HG03060 (cell line): ENCODE results near the gene KRTAP10-10.
"Not testable (repeated sequence)": the region's sequence is repeated elsewhere in the genome, so short reads cannot be mapped to it uniquely, and the experiment has no call there.

Experiments used
- ATAC-seq: cut with Tn5 transposase; IDR thresholded peaks from one replicate; pipeline ENCODE4 v1.9.1; 2021; ENCODE audit warnings: low read depth, moderate number of reproducible peaks; ENCODE audit not compliant: unreplicated experiment

The KRTAP10-10 gene

DNA sequence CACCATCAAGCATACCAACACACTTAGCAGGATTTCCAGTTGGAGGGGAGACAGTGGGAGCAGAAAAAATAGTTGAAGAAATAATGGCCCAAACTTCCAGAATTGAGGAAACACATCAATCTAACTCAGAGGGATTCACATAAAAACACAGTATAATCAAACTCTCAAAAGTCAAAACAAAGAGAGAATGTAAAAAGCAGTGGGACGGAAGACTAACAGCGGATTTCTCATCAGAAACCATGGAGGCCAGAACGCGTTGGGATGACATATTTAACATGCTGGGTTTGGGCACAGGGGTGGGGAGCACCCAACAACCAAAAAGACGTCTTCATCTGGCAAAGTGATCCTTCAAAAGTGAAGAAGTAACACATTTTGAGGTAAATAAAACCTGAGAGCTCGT is 17.3 kb upstream of the KRTAP10-10 start:
- no peak for ATAC-seq

DNA sequence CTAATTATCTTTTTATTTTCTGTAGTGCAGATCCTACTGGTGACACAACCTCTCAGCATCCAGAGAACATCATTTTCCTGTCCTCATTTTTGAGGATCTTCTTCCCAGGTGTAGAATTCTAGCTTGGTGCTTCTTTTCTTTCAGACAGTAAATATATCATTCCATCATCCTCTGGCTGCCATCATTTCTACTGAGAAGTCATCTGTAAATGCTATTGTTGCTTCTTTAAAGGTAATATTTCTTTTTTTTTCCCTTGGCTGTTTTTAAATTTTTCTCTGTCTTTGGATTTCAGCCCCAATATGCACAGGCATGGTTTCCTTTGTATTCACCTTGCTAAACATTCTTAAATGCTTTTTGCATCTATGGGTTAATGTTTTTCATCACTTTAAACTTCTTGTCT is 13.6 kb upstream of the KRTAP10-10 start:
- no peak for ATAC-seq

DNA sequence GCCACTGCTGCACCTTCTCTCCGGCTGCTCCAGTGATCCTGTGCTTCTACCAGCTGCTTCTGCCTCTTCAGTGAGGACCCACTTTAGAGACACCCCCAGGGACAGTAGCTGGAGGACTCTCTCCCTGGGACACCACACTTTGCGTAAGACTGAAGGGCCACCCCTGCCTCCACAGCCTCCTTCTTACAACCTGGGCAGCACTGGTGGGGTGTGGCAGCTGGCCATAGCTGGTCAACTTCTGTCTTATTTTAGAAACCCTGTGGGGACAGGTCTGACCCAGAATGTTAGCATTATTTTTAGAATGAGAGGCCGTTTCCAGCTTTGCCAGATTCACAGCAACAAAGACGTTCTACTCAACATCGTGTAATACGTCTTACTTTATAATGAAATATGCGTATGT is 11.4 kb upstream of the KRTAP10-10 start:
- ATAC-seq: no peak

DNA sequence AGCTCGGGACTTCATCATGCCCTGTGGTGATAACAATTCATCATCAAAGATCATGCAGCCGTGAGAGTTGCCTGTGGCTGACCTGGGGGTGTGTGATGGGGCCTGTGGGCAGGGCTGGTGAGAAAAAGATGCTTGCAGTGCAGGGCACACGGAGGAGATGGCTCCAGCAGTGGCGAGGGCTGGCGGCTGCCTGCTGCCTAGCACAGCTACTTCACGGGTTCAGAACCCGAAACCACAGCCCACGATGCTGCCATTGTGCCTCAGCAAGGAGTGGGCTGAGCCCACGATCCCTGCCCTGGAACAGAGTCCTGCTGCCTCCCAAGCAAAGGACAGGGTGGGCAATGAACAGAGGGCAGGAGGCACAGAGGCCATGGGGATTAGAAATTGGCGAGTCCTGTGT is 10.9 kb upstream of the KRTAP10-10 start:
- no peak for ATAC-seq

DNA sequence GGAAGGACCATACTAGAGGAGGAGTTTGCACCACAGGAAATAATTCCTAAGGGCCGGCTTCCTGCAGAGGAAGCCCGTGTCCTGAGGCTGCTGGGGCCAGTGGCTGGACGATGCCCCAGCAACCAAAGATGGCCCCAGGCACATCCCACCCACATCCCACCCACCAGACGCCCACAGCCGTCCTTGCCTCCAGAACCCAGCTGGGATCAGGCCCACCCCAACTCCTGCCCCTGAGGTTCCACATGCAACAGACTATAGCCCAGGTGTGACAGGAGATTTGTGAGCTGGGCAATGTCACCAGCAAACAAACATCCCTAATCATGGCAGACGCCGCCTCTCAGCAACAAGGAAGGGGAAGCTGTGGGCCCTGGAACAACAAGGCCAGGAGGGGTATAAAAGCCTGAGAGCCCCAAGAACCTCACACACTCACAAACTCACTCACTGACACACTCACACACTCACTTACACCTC is 10.4 kb upstream of the KRTAP10-10 start, which contains the start of gene KRTAP10-9:
KRTAP10-9 (plus strand) TSS at position 421 of the 471 bp plus-strand sequence. CDS start 79 bp downstream, outside the sequence.
- no peak for ATAC-seq

DNA sequence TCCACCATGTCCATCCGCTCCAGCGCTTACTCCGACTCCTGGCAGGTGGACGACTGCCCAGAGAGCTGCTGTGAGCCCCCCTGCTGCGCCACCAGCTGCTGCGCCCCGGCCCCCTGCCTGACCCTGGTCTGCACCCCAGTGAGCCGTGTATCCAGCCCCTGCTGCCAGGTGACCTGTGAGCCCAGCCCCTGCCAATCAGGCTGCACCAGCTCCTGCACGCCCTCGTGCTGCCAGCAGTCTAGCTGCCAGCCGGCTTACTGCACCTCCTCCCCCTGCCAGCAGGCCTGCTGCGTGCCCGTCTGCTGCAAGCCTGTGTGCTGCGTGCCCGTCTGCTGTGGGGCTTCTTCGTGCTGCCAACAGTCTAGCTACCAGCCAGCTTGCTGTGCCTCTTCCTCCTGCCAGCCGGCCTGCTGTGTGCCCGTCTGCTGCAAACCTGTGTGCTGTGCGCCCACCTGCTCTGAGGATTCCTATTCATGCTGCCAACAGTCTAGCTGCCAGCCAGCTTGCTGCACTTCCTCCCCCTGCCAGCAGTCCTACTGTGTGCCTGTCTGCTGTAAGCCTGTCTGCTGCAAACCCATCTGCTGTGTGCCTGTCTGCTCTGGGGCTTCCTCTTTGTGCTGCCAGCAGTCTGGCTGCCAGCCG is 9.9 kb upstream of the KRTAP10-10 start:
- not testable (repeated sequence) for ATAC-seq

DNA sequence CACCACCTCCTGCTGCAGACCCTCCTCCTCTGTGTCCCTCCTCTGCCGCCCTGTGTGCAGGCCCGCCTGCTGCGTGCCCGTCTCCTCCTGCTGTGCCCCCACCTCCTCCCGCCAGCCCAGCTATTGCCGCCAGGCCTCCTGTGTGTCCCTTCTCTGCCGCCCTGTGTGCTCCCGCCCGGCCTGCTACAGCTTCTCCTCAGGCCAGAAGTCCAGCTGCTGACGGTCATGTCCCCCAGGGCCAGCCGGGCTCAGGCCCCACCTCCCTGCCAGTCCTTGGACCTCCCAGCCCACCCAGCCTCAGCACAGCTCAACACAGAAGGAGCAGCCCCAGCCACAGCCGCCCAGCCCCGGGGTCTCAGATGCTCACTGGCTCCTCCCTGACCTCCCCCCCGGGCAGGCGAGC is 9.3 kb upstream of the KRTAP10-10 start:
- ATAC-seq: not testable (repeated sequence)

DNA sequence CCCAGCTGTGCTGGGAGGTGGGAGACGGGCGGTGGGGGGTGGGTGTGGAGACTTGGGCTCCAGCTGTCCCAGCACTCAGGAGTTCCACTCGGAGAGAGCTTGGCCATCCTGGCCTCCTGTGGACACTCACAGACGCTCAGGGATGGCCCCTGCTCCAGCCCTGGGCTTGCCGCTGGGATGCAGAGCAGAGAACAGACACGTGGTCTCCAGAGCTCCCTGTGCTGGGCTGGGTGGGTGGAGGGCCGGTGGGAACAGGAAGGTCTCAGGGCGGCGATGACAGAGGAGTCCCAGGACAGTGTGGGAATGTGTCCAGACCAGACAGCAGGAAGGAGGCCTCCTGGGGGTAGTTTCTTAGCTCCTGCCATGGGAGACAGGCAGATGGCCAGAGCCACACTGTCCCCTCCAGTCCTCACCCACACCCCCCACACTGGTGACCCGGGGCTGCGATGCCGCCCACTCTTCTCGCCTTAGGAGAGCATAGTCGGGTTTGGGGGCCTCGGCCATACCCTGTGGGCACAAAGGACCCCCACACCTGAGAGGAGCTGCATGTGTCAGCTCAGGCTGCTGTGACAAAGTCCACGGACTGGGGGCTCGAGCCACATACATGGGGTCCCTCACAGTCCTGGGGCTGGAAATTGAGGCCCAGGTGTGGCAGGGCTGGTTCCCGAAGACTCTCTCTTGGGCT is 8.3 kb upstream of the KRTAP10-10 start:
- no peak for ATAC-seq

DNA sequence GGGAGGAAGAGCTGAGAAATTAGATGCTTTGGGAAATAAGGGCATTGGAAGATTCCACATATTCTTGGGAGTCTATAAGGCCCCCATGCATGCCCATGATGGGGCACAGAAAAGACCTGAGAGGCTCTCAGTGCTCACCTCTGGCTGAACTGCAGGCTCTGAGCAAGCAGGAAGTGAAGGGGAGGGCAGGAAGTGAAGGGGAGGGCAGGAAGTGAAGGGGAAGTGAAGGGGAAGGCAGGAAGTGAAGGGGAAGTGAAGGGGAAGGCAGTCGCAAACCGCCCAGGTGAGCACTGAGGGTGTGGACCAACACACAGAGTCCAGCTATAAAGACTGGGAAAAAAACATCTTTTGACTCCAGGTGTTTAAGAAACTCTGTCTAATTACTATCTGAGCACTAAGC is 6.7 kb upstream of the KRTAP10-10 start:
- ATAC-seq: no peak

DNA sequence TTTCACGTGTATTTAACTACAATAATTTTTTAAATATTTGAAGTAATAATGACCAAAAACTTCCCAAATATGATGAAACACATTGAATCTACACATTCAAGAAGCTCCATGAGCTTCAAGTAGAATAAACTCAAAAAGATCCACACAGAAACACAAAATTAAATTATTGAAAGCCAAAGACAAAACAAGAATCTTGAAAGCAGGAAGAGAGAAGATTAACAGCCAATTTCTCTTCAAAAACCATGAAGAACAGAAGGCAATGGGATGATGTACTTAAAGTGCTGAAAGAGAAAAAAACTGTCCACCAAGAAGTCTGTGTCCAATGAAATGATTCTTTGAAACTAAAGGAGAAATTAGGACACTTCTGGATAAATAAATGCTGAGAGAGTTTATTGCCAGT is 5.1 kb upstream of the KRTAP10-10 start:
- no peak for ATAC-seq

DNA sequence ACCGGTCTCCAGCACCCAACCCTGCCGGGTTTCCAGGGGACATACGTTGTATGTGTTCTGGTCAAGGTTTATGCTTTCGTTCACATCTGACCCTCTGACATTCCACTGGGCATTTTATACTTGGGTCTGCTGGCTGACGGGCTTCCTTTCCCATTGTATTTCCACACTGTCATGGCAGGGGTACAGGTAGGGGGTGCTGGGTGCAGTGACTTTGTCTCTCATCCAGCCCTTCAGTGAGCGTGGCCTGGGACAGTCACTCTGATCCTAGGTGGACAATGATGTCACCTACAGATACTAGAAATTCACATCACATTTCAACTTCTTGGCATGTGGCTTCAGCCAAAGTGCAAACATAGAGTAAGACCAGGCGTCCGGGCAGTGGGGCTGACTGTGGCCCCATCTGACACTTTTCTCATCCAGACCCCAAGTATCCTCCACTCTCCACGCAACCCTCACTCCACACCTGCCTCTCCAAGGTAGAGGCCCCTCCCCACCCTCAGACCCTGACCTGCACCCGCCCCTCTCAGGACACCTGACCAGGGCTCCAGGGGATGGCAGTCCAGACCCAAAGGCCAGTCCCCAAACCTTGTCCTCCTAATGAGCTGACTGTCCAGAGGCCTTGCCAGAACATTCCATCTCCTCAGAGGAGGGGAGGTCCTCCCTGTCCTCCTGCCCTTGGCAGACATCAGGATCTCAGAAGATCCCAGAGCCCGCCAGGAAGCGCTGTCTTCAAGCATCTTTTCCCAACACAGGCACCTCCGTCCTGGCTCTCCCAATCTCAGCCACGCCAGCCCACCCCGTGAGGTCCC is 743 bp upstream of the KRTAP10-10 start:
- no peak for ATAC-seq

DNA sequence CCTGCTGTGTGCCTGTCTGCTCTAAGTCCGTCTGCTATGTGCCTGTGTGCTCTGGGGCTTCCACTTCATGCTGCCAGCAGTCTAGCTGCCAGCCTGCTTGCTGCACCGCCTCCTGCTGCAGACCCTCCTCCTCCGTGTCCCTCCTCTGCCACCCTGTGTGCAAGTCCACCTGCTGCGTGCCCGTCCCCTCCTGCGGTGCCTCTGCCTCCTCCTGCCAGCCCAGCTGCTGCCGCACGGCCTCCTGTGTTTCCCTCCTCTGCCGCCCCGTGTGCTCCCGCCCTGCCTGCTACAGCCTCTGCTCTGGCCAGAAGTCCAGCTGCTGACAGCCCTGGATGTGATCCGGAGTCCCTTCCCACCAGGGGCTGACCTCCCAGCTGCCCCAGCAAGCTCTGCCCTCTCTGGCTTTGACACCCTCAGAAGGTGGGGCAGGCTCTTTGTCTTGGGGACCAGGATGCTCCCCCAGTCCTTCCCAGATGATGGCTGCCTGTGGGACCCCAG is 744 bp downstream of the KRTAP10-10 start:
- ATAC-seq: not testable (repeated sequence)

DNA sequence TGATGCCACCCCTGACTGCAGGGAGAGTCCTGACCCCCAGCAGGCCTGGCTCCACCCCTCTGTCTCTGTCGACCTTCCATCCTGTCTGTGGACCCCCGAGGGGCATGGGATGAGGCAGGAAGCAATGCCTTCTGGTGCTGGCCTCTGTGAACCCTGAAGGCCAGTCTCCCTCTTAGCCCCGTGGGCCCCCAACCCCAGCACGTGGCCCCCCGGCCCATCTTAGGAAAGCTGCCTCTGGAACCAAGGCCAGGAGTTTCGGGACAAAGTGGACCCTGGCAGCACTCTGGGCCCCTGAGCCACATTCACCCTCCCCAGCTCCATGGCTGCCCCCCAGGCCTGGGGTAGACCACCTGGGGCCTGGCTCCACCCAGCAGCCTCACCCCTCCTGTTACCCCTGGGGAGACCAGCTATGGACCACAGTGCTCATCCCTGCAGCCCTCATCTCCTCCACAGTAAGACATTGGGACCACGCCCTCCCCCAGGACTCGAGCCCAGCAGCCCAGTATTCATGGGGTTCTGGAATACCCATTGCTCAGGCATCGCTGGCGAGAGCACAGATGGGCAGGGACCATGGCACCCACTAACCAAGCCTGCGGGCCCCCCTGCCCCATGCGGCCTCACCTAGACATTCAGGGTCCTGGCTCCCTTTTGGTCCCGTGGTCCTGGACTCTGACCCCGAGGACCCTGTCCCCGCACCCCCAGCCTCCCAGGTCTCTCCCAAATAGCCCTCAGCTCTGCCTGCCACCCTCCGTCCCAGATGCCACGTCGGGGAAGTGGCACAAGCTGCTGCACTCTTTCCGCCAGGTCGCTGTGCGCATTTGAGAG is 1.6 kb downstream of the KRTAP10-10 start:
- ATAC-seq: not testable (repeated sequence)

DNA sequence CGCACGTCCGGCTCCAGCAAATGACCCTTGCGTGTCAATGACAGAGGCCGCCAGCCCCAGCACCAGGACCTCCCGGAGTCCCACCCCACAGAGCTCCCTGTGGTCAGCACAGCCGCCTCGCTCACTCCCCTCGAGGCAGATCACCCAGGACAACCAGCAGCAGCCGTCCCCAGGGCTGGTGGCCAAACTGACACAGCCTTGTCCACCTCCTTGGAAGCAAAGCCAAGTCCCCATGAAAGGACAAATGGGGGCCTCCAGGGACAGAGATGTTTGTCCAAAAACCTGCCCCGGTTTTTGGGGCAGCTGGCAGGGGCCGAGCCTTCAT is 2.1 kb downstream of the KRTAP10-10 start:
- ATAC-seq: no peak

DNA sequence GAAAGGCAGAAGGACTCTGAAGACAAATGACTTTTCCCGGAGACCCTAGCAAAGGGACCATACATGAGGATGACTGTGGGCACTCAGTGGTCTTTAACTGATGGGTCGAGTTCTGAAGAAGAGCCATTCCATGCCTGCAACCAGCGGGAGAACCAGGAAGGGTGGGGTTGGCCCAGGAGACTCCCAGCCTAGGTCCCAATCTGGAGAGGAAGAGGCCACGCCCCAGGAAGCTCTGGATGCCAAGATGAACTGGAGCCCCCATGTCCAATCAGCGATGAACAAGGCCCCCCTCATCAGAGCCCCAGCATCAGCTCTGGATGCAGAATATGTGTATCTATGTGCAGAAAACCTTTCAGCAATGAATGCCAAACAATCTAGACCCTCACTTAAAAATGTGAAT is 3.6 kb downstream of the KRTAP10-10 start:
- no peak for ATAC-seq

DNA sequence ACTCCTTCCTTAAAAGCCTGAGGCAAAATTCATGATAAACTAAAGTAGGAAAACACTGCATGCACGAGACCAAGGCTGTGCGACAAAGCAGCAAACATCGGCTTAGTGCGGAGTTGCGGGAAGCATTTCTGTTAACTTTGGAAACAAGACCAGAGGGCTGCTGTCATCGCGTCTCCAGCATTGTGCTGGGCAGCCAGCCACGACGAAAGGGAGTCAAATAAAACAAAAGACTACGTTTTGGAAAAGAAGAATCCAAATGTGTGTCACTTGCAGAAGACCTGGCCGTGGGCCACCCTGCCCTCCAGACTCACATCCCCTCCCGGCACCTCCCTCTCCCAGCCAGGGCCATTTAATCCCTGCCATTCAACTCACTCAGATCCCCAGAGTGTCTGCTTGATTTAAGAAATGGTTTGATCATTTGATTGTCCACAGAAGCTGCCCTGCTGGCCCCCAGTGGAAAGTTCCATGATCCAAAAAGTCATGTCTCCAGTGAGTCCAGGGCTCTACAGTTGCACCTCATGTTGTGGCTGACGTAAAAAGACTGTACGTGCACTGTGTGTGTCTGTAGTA is 6.7 kb downstream of the KRTAP10-10 start:
- no peak for ATAC-seq

DNA sequence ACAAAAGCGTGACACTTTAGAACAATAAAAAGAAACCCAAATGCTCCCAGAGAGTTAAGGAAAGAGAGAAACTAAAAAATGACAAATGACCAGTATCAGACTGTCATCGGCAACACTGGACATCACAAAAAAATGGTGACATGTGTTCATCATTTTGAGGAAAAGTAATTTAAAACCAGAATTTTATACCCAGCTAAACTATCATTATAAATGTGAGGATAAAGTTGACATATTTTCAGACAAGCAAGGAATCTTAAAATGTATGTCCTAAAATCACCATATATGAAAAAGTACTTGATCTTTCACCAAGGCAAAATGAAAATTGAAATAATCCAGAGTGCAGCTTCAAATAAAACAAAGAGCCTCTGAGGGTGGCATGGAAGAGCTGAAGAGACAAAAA is 7.7 kb downstream of the KRTAP10-10 start:
- ATAC-seq: no peak

DNA sequence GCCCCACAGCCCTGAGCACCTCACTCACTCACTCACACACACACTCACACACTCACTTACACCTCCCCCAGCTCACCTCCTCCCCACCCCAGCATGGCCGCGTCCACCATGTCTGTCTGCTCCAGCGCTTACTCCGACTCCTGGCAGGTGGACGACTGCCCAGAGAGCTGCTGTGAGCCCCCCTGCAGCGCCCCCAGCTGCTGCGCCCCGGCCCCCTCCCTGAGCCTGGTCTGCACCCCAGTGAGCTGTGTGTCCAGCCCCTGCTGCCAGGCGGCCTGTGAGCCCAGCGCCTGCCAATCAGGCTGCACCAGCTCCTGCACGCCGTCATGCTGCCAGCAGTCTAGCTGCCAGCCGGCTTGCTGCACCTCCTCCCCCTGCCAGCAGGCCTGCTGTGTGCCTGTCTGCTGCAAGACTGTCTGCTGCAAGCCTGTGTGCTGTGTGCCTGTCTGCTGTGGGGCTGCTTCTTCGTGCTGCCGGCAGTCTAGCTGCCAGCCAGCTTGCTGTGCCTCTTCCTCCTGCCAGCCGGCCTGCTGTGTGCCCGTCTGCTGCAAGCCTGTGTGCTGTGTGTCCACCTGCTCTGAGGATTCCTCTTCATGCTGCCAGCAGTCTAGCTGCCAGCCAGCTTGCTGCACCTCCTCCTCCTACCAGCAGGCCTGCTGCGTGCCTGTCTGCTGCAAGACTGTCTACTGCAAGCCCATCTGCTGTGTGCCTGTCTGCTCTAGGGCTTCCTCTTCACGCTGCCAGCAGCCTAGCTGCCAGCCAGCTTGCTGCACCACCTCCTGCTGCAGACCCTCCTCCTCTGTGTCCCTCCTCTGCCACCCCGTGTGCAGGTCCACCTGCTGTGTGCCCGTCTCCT is 9.4 kb downstream of the KRTAP10-10 start, which contains the start of gene KRTAP10-11:
KRTAP10-11 (plus strand) TSS at position 49 of the 856 bp plus-strand sequence; CDS start at position 94, 45 bp downstream.
- not testable (repeated sequence) for ATAC-seq

DNA sequence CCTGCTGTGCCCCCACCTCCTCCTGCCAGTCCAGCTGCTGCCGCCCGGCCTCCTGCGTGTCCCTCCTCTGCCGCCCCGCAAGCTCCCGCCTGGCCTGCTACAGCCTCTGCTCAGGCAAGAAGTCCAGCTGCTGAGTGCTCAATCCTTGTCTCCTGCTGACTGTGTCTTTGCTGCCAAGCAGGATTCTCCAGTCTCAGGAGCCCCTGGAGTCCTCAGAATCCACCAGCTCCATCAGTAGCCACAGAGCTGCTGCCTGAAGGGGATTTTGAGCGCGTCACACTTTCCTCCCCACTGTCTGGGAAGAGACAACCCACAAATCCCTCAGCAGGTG is 10.0 kb downstream of the KRTAP10-10 start:
- no peak for ATAC-seq
